B cell (primary cell): ENCODE data around the gene ZNF75A. TPM values are rescaled to one million over a fixed set of nuclear protein-coding genes. Genes with fewer than 3 reads are reported as not detected.
A peak's percentile ranks its signal among the peaks of the same experiment; 100 is the strongest.

Experiments
- ATAC-seq: fragments of 200-7000 bp; cut with Tn5 transposase; one replicate; pipeline ENCODE4 v1.10.0; 2021; ENCODE audit warnings: low read depth, mild to moderate bottlenecking, moderate number of reproducible peaks, moderate library complexity
- CTCF ChIA-PET: fragments of 350-600 bp; sonication (Branson Sonifier 250); formaldehyde crosslinking; loops from one replicate; lab custom pipeline; 2021; ENCODE audit warnings: antibody characterized with exemption, inconsistent platforms; lab: Charles Lee
- POLR2A ChIA-PET: fragments of 350-600 bp; sonication (Branson Sonifier 250); formaldehyde crosslinking; loops from one replicate; lab custom pipeline; 2021; ENCODE audit warnings: antibody characterized with exemption; lab: Charles Lee
- DNase-seq: peaks from one replicate; pipeline ENCODE4 v3.0.0; 2013
- H2AFZ ChIP-seq: 2 replicates; pipeline ENCODE4 v1.6.1; 2012; ENCODE audit warnings: mild to moderate bottlenecking, low read depth, low read length; ENCODE audit not compliant: insufficient read depth, poor library complexity, severe bottlenecking
- H3K27ac ChIP-seq, 2 donors: 1 replicate in 1 of 2; 2 replicates in 1 of 2; pipeline ENCODE4 v1.5.1; 2012 to 2013; ENCODE audit warnings: low read length in 2 of 2, mild to moderate bottlenecking in 2 of 2, moderate library complexity in 1 of 2
- H3K27me3 ChIP-seq, 4 experiments: fragments of 200-600 bp in 1 of 4; sonication (generic) in 1 of 4; replicated peaks in 1 of 4; 1 replicate in 2 of 4; 2 replicates in 2 of 4; pipeline versions ENCODE4 v1.6.1 to v1.7.0; 2013 to 2016; ENCODE audit warnings: low read length in 3 of 4, mild to moderate bottlenecking in 2 of 4, mixed read lengths in 1 of 4, moderate library complexity in 1 of 4; ENCODE audit not compliant: insufficient read depth in 4 of 4, control insufficient read depth in 3 of 4; ENCODE audit errors: control extremely low read depth in 1 of 4
- H3K36me3 ChIP-seq, 2 experiments: replicated peaks in 1 of 2; 1 replicate in 1 of 2; 2 replicates in 1 of 2; pipeline versions ENCODE4 v1.6.1 to v1.7.1; 2013; ENCODE audit warnings: low read length in 1 of 2; ENCODE audit not compliant: insufficient read depth in 2 of 2, control insufficient read depth in 1 of 2; ENCODE audit errors: control extremely low read depth in 1 of 2, extremely low read depth in 1 of 2
- H3K4me1 ChIP-seq, 2 donors: fragments of 200-600 bp in 1 of 2; sonication (generic) in 1 of 2; 1 replicate in 1 of 2; 2 replicates in 1 of 2; pipeline versions ENCODE4 v1.5.1 to v1.6.1; 2013 to 2017; ENCODE audit warnings: low read length in 2 of 2; ENCODE audit not compliant: control insufficient read depth in 2 of 2, insufficient read depth in 2 of 2
- H3K4me2 ChIP-seq: replicated peaks from 2 replicates; pipeline ENCODE3; 2012; ENCODE audit warnings: mild to moderate bottlenecking, low read depth, low read length; ENCODE audit not compliant: poor library complexity, severe bottlenecking
- H3K4me3 ChIP-seq, 5 experiments: fragments of 200-600 bp in 1 of 5; sonication (generic) in 1 of 5; 1 replicate in 3 of 5; 2 replicates in 2 of 5; pipeline versions ENCODE4 v1.5.1 to v1.7.0; 2011 to 2016; ENCODE audit warnings: low read length in 4 of 5, mild to moderate bottlenecking in 4 of 5, low read depth in 2 of 5, control low read depth in 1 of 5, moderate library complexity in 1 of 5; ENCODE audit not compliant: insufficient read depth in 1 of 5; ENCODE audit errors: control extremely low read depth in 1 of 5, extremely low read depth in 1 of 5
- H3K79me2 ChIP-seq: fragments of 200-600 bp; sonication (generic); one replicate; pipeline ENCODE4 v1.6.0; 2016; ENCODE audit warnings: low read length; ENCODE audit not compliant: control insufficient read depth, insufficient read depth
- H3K9ac ChIP-seq: fragments of 200-600 bp; sonication (generic); 2 replicates; pipeline ENCODE4 v1.6.1; 2017; ENCODE audit warnings: mild to moderate bottlenecking, low read length, moderate library complexity
- H3K9me3 ChIP-seq, 3 donors: one replicate each; pipeline versions ENCODE4 v1.6.1 to v1.7.1; 2013; ENCODE audit warnings: low read length in 2 of 3; ENCODE audit not compliant: control insufficient read depth in 2 of 3, insufficient read depth in 1 of 3; ENCODE audit errors: control extremely low read depth in 1 of 3
- H4K20me1 ChIP-seq: 2 replicates; pipeline ENCODE4 v1.6.0; 2012; ENCODE audit warnings: mild to moderate bottlenecking, low read length; ENCODE audit not compliant: insufficient read depth, control insufficient read depth, poor library complexity, severe bottlenecking
- H3K27ac Mint-ChIP-seq: one replicate; pipeline ENCODE4 v1.8.0; 2021; ENCODE audit warnings: mixed read lengths
- H3K27me3 Mint-ChIP-seq: one replicate; pipeline ENCODE4 v1.8.0; 2021; ENCODE audit warnings: mixed read lengths
- H3K4me1 Mint-ChIP-seq: one replicate; pipeline ENCODE4 v1.8.0; 2021; ENCODE audit warnings: mixed read lengths
- H3K4me3 Mint-ChIP-seq: one replicate; pipeline ENCODE4 v1.8.0; 2021; ENCODE audit warnings: mixed read lengths
- H3K9me3 Mint-ChIP-seq: one replicate; pipeline ENCODE4 v1.8.0; 2022; ENCODE audit warnings: mixed read lengths; ENCODE audit not compliant: insufficient read depth
- EZH2 ChIP-seq: IDR thresholded peaks from 2 replicates; pipeline ENCODE4 v1.6.1; 2012; ENCODE audit warnings: borderline replicate concordance, low read depth, mild to moderate bottlenecking, moderate library complexity, low read length; ENCODE audit not compliant: insufficient read depth, poor library complexity, severe bottlenecking
- WGBS: methylation state at CpG from one replicate; pipeline ENCODE4 v1.1.5; 2013; ENCODE audit warnings: missing lambda C conversion rate; ENCODE audit not compliant: insufficient coverage; 5-methylcytosine and 5-hydroxymethylcytosine counted together
- intact Hi-C: fragments of 100-400 bp; cut with micrococcal nuclease; formaldehyde crosslinking; loops from one replicate; pipeline ENCODE4 v1.10.0; 2022
- polyA plus RNA-seq: library from polyadenylated mRNA; depleted of rRNA; stranded (reverse); fragments of >200 nt; gene quantifications from 2 replicates; pipeline ENCODE4 v1.2.3, GENCODE V29; 2012
- total RNA-seq, 2 donors: library from RNA; stranded (reverse); fragments of 120-200 nt in 1 of 2; gene quantifications; 1 replicate in 1 of 2; 2 replicates in 1 of 2; pipeline versions ENCODE4 v1.2.3 to v1.2.4, GENCODE V29; 2013 to 2022
- TF ChIP-seq, protein P1 (sequence below): fragments of 200-600 bp; IDR thresholded peaks from one replicate; pipeline ENCODE4 v1.8.0; 2022; ENCODE audit warnings: antibody characterized with exemption, mild to moderate bottlenecking

The ZNF75A gene
- total and polyA plus RNA-seq, 2 donors (not counting 1 experiment from before 2014, with no cell fraction given), result 31.4 to 111 TPM

- Histone ChIP-seq H3K4me3 (peak within 1 kb of the TSS; percentile 78 to 100 (median 95)), H4K20me1 (peaks cover 23% of the 10 kb centered on the region), H3K27me3 (no peaks in the 10 kb centered on the region), H3K4me1 (peaks cover 22 to 30% of the 10 kb centered on the region in 2 donors), H3K27ac (peak within 1 kb of the TSS; percentile 97 to 99), H3K36me3 (peaks cover 4 to 18% of the 10 kb centered on the region in 2 experiments), H3K9ac (peak within 1 kb of the TSS; percentile 76), H3K4me2 (peak within 1 kb of the TSS; percentile 98), H2AFZ (peak within 1 kb of the TSS; percentile 81), H3K79me2 (peaks cover 43% of the 10 kb centered on the region), H3K9me3 (peaks cover 0 to 7% (median 1%) of the 10 kb centered on the region in 3 donors)
- TF ChIP-seq, protein P1, sequence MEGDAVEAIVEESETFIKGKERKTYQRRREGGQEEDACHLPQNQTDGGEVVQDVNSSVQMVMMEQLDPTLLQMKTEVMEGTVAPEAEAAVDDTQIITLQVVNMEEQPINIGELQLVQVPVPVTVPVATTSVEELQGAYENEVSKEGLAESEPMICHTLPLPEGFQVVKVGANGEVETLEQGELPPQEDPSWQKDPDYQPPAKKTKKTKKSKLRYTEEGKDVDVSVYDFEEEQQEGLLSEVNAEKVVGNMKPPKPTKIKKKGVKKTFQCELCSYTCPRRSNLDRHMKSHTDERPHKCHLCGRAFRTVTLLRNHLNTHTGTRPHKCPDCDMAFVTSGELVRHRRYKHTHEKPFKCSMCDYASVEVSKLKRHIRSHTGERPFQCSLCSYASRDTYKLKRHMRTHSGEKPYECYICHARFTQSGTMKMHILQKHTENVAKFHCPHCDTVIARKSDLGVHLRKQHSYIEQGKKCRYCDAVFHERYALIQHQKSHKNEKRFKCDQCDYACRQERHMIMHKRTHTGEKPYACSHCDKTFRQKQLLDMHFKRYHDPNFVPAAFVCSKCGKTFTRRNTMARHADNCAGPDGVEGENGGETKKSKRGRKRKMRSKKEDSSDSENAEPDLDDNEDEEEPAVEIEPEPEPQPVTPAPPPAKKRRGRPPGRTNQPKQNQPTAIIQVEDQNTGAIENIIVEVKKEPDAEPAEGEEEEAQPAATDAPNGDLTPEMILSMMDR, result no peak
- no peak for TF ChIP-seq EZH2
- POLR2A ChIA-PET, result interaction anchor here (0.5 to 2.8 kb wide), 12 partner anchors 19 to 988 kb away, joined by 3 to 18 read pairs (median 5); partner anchors contain the start of genes CLUAP1, TIGD7, ZNF174 and ZNF200
- CTCF ChIA-PET, result interaction anchor here (0.7 to 1.7 kb wide), 5 partner anchors 17 to 117 kb away, joined by 3 to 17 read pairs (median 3); partner anchors contain the start of genes TIGD7, ZNF75A and ZSCAN32
- Mint-ChIP-seq H3K27ac (peak within 1 kb of the TSS; percentile 98), H3K9me3 (no peaks in the 10 kb centered on the region), H3K4me1 (peaks cover 37% of the 10 kb centered on the region), H3K27me3 (no peaks in the 10 kb centered on the region), H3K4me3 (peak within 1 kb of the TSS; percentile 97)
- peak; percentile 96 for DNase-seq
- ATAC-seq, result peak; percentile 89
- intact Hi-C loops, result loop anchor here (1.0 to 10.0 kb wide), 8 partner anchors 19 to 598 kb away; partner anchors contain the start of genes CREBBP, HCFC1R1, THOC6 and TIGD7
- under 1% methylated on average over 72 of the region's 72 CpGs for WGBS
These were observed 22.4 kb upstream of the ZNF75A start, which contains the start of gene ZNF263 for GRCh38 chr16:3282730-3283542. TSS of gene ZNF263 (plus strand) at chr16:3283491. CDS start at chr16:3283819, 328 bp downstream.
